Testis (tissue), 3 donors: ENCODE measurements around the gene RIOK2. TPM values are rescaled to one million over a fixed set of nuclear protein-coding genes. Genes with fewer than 3 reads are reported as not detected.

ENCODE experiments used
- DNase-seq: peaks from one replicate; pipeline ENCODE4 v3.0.0-alpha.2; 2019
- H3K27ac ChIP-seq, 2 donors: fragments of 200-600 bp; sonication (generic); one replicate each; pipeline ENCODE4 v1.5.1; 2019
- H3K27me3 ChIP-seq: fragments of 200-600 bp; sonication (generic); one replicate; pipeline ENCODE4 v1.5.1; 2019
- H3K36me3 ChIP-seq: fragments of 200-600 bp; sonication (generic); one replicate; pipeline ENCODE4 v1.5.1; 2017; ENCODE audit warnings: low read depth; ENCODE audit errors: missing control alignments
- H3K4me1 ChIP-seq: fragments of 200-600 bp; sonication (generic); one replicate; pipeline ENCODE4 v1.5.1; 2019
- H3K4me3 ChIP-seq, 2 donors: fragments of 200-600 bp; sonication (generic); one replicate each; pipeline ENCODE4 v1.5.1; 2017 to 2019
- H3K9me3 ChIP-seq: fragments of 200-600 bp; sonication (generic); one replicate; pipeline ENCODE4 v1.5.1; 2017
- CTCF ChIP-seq, 3 experiments: fragments of 450-650 bp in 2 of 3; fragments of 200-600 bp in 1 of 3; sonication (generic) in 1 of 3; IDR thresholded peaks; one replicate each; pipeline ENCODE4 v1.5.1; 2016 to 2019; ENCODE audit warnings: antibody characterized with exemption in 3 of 3, mild to moderate bottlenecking in 2 of 3, moderate library complexity in 1 of 3
- POLR2A ChIP-seq: fragments of 450-650 bp; IDR thresholded peaks from one replicate; pipeline ENCODE4 v1.6.1; 2017; ENCODE audit warnings: antibody characterized with exemption, mild to moderate bottlenecking, moderate library complexity
- WGBS, 2 donors: methylation state at CpG; one replicate each; pipeline ENCODE4 v1.1.5; 2018; 5-methylcytosine and 5-hydroxymethylcytosine counted together
- intact Hi-C: fragments of 100-400 bp; cut with DNase I; formaldehyde crosslinking; loops from one replicate; pipeline ENCODE4 v1.15.1; 2023; ENCODE audit warnings: low total_unique reads
- polyA plus RNA-seq: library from polyadenylated mRNA; stranded (reverse); fragments of 350-450 nt; fragmentation: Illumina TruSeq; extraction: RNeasy Lipid Tissue Mini Kit (QIAGEN cat#74804); gene quantifications from one replicate; pipeline ENCODE4 v1.2.3, GENCODE V29; 2014; ENCODE audit warnings: low read depth, low replicate concordance; ENCODE audit not compliant: insufficient read depth
- total RNA-seq, 2 donors: library from RNA; depleted of rRNA; stranded (reverse); fragments of >200 nt; gene quantifications; one replicate each; pipeline ENCODE4 v1.2.3, GENCODE V29; 2016

Gene RIOK2
- total and polyA plus RNA-seq, 3 donors from 2014 or later, result 15.0 to 26.5 (median 20.4) TPM

GRCh38 chr5:97224112-97224750 is 41.2 kb upstream of the RIOK2 start:
- H3K27me3 ChIP-seq, result no peaks in the 10 kb centered on the region
- no peak for DNase-seq
- 50 to 63% methylated on average over 1 of the region's 1 CpG for WGBS, 2 donors
- intact Hi-C loops, result no loop called here
- TF ChIP-seq POLR2A (no peak), CTCF (IDR thresholded peaks at IDR 0.05) (no peak)
- H3K4me1 ChIP-seq, result no peaks in the 10 kb centered on the region
- H3K27ac ChIP-seq, result no peak overlapping the region
- no peak overlapping the region for H3K4me3 ChIP-seq
- H3K9me3 ChIP-seq, result no peaks in the 10 kb centered on the region
- H3K36me3 ChIP-seq, result no peaks in the 10 kb centered on the region

- Histone ChIP-seq H3K9me3 (no peaks in the 10 kb centered on the region), H3K4me1 (no peaks in the 10 kb centered on the region), H3K27ac (no peak overlapping the region), H3K36me3 (no peaks in the 10 kb centered on the region), H3K27me3 (no peaks in the 10 kb centered on the region), H3K4me3 (no peak overlapping the region)
- WGBS, 2 donors, result 55 to 62% methylated on average over 2 of the region's 2 CpGs
- intact Hi-C loops, result no loop called here
- DNase-seq, result no peak
- TF ChIP-seq POLR2A, result no peak
- no peak for TF ChIP-seq CTCF (IDR thresholded peaks at IDR 0.05)
These were observed 40.5 kb upstream of the RIOK2 start for GRCh38 chr5:97223596-97223995.

- H3K4me3 ChIP-seq, result no peak overlapping the region
- no peak for DNase-seq
- H3K9me3 ChIP-seq, result no peaks in the 10 kb centered on the region
- no peaks in the 10 kb centered on the region for H3K27me3 ChIP-seq
- intact Hi-C loops, result no loop called here
- H3K4me1 ChIP-seq, result no peaks in the 10 kb centered on the region
- 91 to 97% methylated on average over 2 of the region's 2 CpGs for WGBS, 2 donors
- no peak overlapping the region for H3K27ac ChIP-seq
- no peaks in the 10 kb centered on the region for H3K36me3 ChIP-seq
- TF ChIP-seq CTCF (IDR thresholded peaks at IDR 0.05), result no peak
These were observed 26.3 kb upstream of the RIOK2 start for GRCh38 chr5:97209343-97209742.

GRCh38 chr5:97208714-97209113 is 25.7 kb upstream of the RIOK2 start:
- 67 to 76% methylated on average over 2 of the region's 2 CpGs for WGBS, 2 donors
- H3K4me3 ChIP-seq, result no peak overlapping the region
- no peaks in the 10 kb centered on the region for H3K4me1 ChIP-seq
- no peak overlapping the region for H3K27ac ChIP-seq
- H3K9me3 ChIP-seq, result no peaks in the 10 kb centered on the region
- intact Hi-C loops, result no loop called here
- no peaks in the 10 kb centered on the region for H3K36me3 ChIP-seq
- DNase-seq, result no peak
- TF ChIP-seq CTCF (IDR thresholded peaks at IDR 0.05) (no peak), POLR2A (no peak)
- H3K27me3 ChIP-seq, result no peaks in the 10 kb centered on the region

- Histone ChIP-seq H3K27ac (no peak overlapping the region), H3K4me1 (no peaks in the 10 kb centered on the region), H3K36me3 (no peaks in the 10 kb centered on the region), H3K4me3 (no peak overlapping the region), H3K27me3 (no peaks in the 10 kb centered on the region), H3K9me3 (no peaks in the 10 kb centered on the region)
- intact Hi-C loops, result no loop called here
- WGBS, 2 donors, result 91 to 95% methylated on average over 6 of the region's 6 CpGs
- TF ChIP-seq CTCF (IDR thresholded peaks at IDR 0.05) (no peak), POLR2A (no peak)
- DNase-seq, result no peak
These were observed 25.2 kb upstream of the RIOK2 start for GRCh38 chr5:97208184-97208713.
